A673 (cell line): ENCODE measurements around the gene CFC1B.
"Not testable (repeated sequence)": the region's sequence is repeated elsewhere in the genome, so short reads cannot be mapped to it uniquely, and the experiment has no call there.

Source experiments
- CTCF ChIP-seq: fragments of 300-800, 200-600 bp; sonication (generic); conservative IDR thresholded peaks from 2 replicates; pipeline ENCODE4 v1.5.1; 2017; ENCODE audit warnings: low read depth, mild to moderate bottlenecking, antibody characterized with exemption, low read length, moderate library complexity, mixed read lengths
- EZH2 ChIP-seq: fragments of 200-600 bp; sonication (generic); IDR thresholded peaks from 2 replicates; pipeline ENCODE4 v1.6.1; 2017; ENCODE audit warnings: borderline replicate concordance, low read depth, mild to moderate bottlenecking, mixed read lengths, antibody characterized with exemption, low read length; ENCODE audit not compliant: poor library complexity, severe bottlenecking

GRCh38 chr2:130542789-130543188 is 21.8 kb downstream of the CFC1B start:
- not testable (repeated sequence) for TF ChIP-seq CTCF, EZH2
